SK-N-SH (cell line): ENCODE measurements around the gene RAPGEF6. TPM values are rescaled to one million over a fixed set of nuclear protein-coding genes. Genes with fewer than 3 reads are reported as not detected.

Experiments
- CTCF ChIA-PET: fragments of 300-600, 350-600 bp; formaldehyde crosslinking; extraction: SDS; loops from one replicate; lab custom pipeline; 2021; lab: Yijun Ruan, JAX
- POLR2A ChIA-PET: fragments of 350-600 bp; sonication (Branson Sonifier 250); formaldehyde crosslinking; extraction: SDS; loops from one replicate; lab custom pipeline; 2020; ENCODE audit warnings: antibody characterized with exemption, inconsistent platforms; lab: Yijun Ruan, JAX
- DNase-seq: peaks from one replicate; pipeline ENCODE4 v3.0.0; 2012
- H2AFZ ChIP-seq: fragments of 200-600 bp; sonication (generic); 2 replicates; pipeline ENCODE4 v1.8.1; 2016; ENCODE audit warnings: antibody characterized with exemption, mild to moderate bottlenecking, low read depth
- H3F3A ChIP-seq: fragments of 200-600 bp; sonication (generic); replicated peaks from 2 replicates; pipeline ENCODE3; 2016; ENCODE audit warnings: antibody characterized with exemption, mild to moderate bottlenecking; ENCODE audit not compliant: insufficient read depth
- H3K27ac ChIP-seq, 2 experiments: fragments of 200-500 bp in 1 of 2; fragments of 200-600 bp in 1 of 2; sonication (Bioruptor generic) in 1 of 2; sonication (generic), shearing (Covaris generic) in 1 of 2; 2 replicates each; pipeline versions ENCODE4 v1.5.1 to v1.6.1; 2014 to 2016; ENCODE audit warnings: low read depth in 2 of 2, inconsistent platforms in 1 of 2, low read length in 1 of 2, mild to moderate bottlenecking in 1 of 2, mixed read lengths in 1 of 2
- H3K27me3 ChIP-seq: fragments of 200-600 bp; sonication (generic), shearing (Covaris generic); 2 replicates; pipeline ENCODE4 v1.6.1; 2016; ENCODE audit warnings: mixed run types; ENCODE audit not compliant: insufficient read depth
- H3K36me3 ChIP-seq, 2 experiments: fragments of 200-500 bp in 1 of 2; fragments of 200-600 bp in 1 of 2; sonication (Bioruptor generic) in 1 of 2; sonication (generic) in 1 of 2; replicated peaks in 1 of 2; 2 replicates each; pipeline versions ENCODE3 to v1.5.1; 2014 to 2016; ENCODE audit warnings: low read length in 1 of 2, mild to moderate bottlenecking in 1 of 2; ENCODE audit not compliant: insufficient read depth in 2 of 2, control insufficient read depth in 1 of 2
- H3K4me1 ChIP-seq, 2 experiments: fragments of 200-500 bp in 1 of 2; fragments of 200-600 bp in 1 of 2; sonication (Bioruptor generic) in 1 of 2; sonication (generic), shearing (Covaris generic) in 1 of 2; 2 replicates each; pipeline versions ENCODE4 v1.5.1 to v1.6.1; 2014 to 2016; ENCODE audit warnings: low read depth in 1 of 2, low read length in 1 of 2, mixed run types in 1 of 2; ENCODE audit not compliant: insufficient read depth in 2 of 2, control insufficient read depth in 1 of 2
- H3K4me2 ChIP-seq: fragments of 200-600 bp; sonication (generic), shearing (Covaris generic); 2 replicates; pipeline ENCODE4 v1.6.1; 2017; ENCODE audit warnings: mixed run types
- H3K4me3 ChIP-seq, 2 experiments: fragments of 200-500 bp in 1 of 2; fragments of 200-600 bp in 1 of 2; sonication (Bioruptor generic) in 1 of 2; sonication (generic), shearing (Covaris generic) in 1 of 2; 2 replicates each; pipeline versions ENCODE4 v1.5.1 to v1.8.1; 2014 to 2016; ENCODE audit warnings: low read depth in 2 of 2, inconsistent platforms in 1 of 2, low read length in 1 of 2, mild to moderate bottlenecking in 1 of 2, mixed read lengths in 1 of 2, moderate library complexity in 1 of 2
- H3K79me2 ChIP-seq: fragments of 200-600 bp; sonication (generic); 2 replicates; pipeline ENCODE4 v1.8.1; 2017; ENCODE audit warnings: mild to moderate bottlenecking; ENCODE audit not compliant: insufficient read depth
- H3K9ac ChIP-seq: fragments of 200-600 bp; sonication (generic); 2 replicates; pipeline ENCODE4 v1.6.1; 2017; ENCODE audit warnings: mixed run types
- H3K9me2 ChIP-seq: fragments of 200-600 bp; sonication (generic); 2 replicates; pipeline ENCODE4 v1.6.1; 2017; ENCODE audit warnings: mixed run types
- H3K9me3 ChIP-seq: fragments of 200-600 bp; sonication (generic); 2 replicates; pipeline ENCODE4 v1.6.1; 2017; ENCODE audit warnings: mixed run types, mild to moderate bottlenecking, moderate library complexity
- H4K20me1 ChIP-seq: fragments of 200-600 bp; sonication (generic); 2 replicates; pipeline ENCODE4 v1.6.1; 2017; ENCODE audit warnings: mild to moderate bottlenecking, mixed run types; ENCODE audit not compliant: insufficient read depth
- CHD2 ChIP-seq: fragments of 150-350 bp; IDR thresholded peaks from 2 replicates; pipeline ENCODE4 v1.6.1; 2018; ENCODE audit warnings: low read length; ENCODE audit not compliant: partially characterized antibody
- ELF1 ChIP-seq: IDR thresholded peaks from 2 replicates; pipeline ENCODE4 v1.4.0; 2012
- EP300 ChIP-seq, 2 experiments: IDR thresholded peaks; 2 replicates each; pipeline versions ENCODE4 v1.4.0 to v1.6.1; 2012; ENCODE audit warnings: borderline replicate concordance in 1 of 2, low read depth in 1 of 2, low read length in 1 of 2
- EZH2phosphoT487 ChIP-seq: fragments of 200-600 bp; sonication (generic); IDR thresholded peaks from 2 replicates; pipeline ENCODE4 v1.6.1; 2017; ENCODE audit warnings: low read depth, mixed run types, mild to moderate bottlenecking, antibody characterized with exemption, moderate library complexity, borderline replicate concordance
- FOXJ3 ChIP-seq: sonication (generic); formaldehyde crosslinking; IDR thresholded peaks from 2 replicates; pipeline ENCODE4 v1.5.1; 2020; ENCODE audit warnings: mild to moderate bottlenecking, missing genetic modification reagents
- FOXM1 ChIP-seq: IDR thresholded peaks from 2 replicates; pipeline ENCODE4 v1.4.0; 2012; ENCODE audit warnings: low read depth, mild to moderate bottlenecking
- MAX ChIP-seq: IDR thresholded peaks from 2 replicates; pipeline ENCODE4 v1.4.0; 2012; ENCODE audit warnings: low read depth
- MEF2A ChIP-seq: IDR thresholded peaks from 2 replicates; pipeline ENCODE4 v1.4.0; 2012; ENCODE audit warnings: low read depth, borderline replicate concordance
- MXI1 ChIP-seq: IDR thresholded peaks from 2 replicates; pipeline ENCODE4 v1.6.1; 2012; ENCODE audit warnings: mild to moderate bottlenecking, low read depth, low read length, improper control_type of control experiment
- NFIC ChIP-seq: IDR thresholded peaks from 2 replicates; pipeline ENCODE4 v1.4.0; 2012; ENCODE audit warnings: borderline replicate concordance
- POLR2AphosphoS5 ChIP-seq: IDR thresholded peaks from 2 replicates; pipeline ENCODE4 v1.6.1; 2012; ENCODE audit warnings: low read depth, low read length
- RCOR1 ChIP-seq: fragments of 150-350 bp; IDR thresholded peaks from 2 replicates; pipeline ENCODE4 v1.6.1; 2017; ENCODE audit warnings: antibody characterized with exemption, low read length
- RFX5 ChIP-seq: IDR thresholded peaks from 2 replicates; pipeline ENCODE4 v1.6.1; 2012; ENCODE audit warnings: mild to moderate bottlenecking, improper control_type of control experiment, low read length
- RXRA ChIP-seq: IDR thresholded peaks from 2 replicates; pipeline ENCODE4 v1.4.0; 2012; ENCODE audit warnings: low read depth, mild to moderate bottlenecking, borderline replicate concordance
- SIN3A ChIP-seq: IDR thresholded peaks from 2 replicates; pipeline ENCODE4 v1.6.1; 2012; ENCODE audit warnings: low read depth, mild to moderate bottlenecking, low read length, moderate library complexity, borderline replicate concordance
- SMC3 ChIP-seq: IDR thresholded peaks from 2 replicates; pipeline ENCODE4 v1.6.1; 2012; ENCODE audit warnings: low read depth, low read length, improper control_type of control experiment
- TAF1 ChIP-seq: IDR thresholded peaks from 2 replicates; pipeline ENCODE4 v1.6.1; 2012; ENCODE audit warnings: low read depth, mild to moderate bottlenecking, low read length, moderate library complexity, borderline replicate concordance
- TCF12 ChIP-seq: IDR thresholded peaks from 2 replicates; pipeline ENCODE4 v1.4.0; 2012
- WGBS: methylation state at CpG from one replicate; pipeline ENCODE4 v1.1.6; 2017; ENCODE audit warnings: low lambda C conversion rate; 5-methylcytosine and 5-hydroxymethylcytosine counted together
- polyA plus RNA-seq, 3 experiments: library from polyadenylated mRNA; depleted of rRNA; stranded (reverse); fragments of >200 nt; gene quantifications; 2 replicates each; pipeline ENCODE4 v1.2.3, GENCODE V29; 2012
- TF ChIP-seq, protein P1 (sequence below): IDR thresholded peaks from 2 replicates; pipeline ENCODE4 v1.4.0; 2012; ENCODE audit warnings: low read depth, borderline replicate concordance

The RAPGEF6 gene
- polyA plus RNA-seq, 1 of the 3 experiments (the other 2 are of a cell fraction) = 2.9 TPM

DNA sequence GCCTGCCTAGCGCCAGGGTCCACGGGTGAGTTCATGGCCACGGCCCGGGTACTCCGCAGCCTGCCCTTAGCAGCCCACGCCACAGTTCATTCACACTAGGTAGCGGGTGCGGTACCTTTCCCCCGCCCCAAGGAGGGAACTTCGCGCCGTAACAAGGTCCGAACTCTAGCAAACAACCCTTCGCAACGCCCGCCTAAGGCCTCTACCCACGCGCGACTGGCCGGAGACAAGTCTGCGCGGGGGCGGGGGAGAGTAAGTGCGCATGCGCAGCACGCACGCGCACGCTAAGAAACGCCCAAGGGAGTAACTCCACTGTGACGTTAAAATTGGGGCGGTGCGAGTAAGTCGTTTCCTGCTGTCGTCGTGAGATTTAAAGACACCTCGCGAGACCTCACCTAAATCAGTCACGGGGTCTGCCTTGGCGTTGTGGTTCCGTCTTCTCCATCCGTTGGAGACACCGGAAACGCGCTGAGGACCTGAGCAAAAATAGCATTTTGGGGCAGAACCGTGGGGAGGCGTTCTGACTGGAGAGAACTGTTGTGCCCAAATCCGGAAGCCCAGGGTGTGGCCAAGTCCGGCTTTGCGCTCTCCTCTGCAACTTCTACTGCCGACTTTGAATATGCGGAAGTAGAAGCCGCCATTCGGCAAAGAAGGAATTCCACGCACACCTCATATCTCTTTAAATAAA is at the start of gene RAPGEF6 (continued):
- TF ChIP-seq, protein P1, sequence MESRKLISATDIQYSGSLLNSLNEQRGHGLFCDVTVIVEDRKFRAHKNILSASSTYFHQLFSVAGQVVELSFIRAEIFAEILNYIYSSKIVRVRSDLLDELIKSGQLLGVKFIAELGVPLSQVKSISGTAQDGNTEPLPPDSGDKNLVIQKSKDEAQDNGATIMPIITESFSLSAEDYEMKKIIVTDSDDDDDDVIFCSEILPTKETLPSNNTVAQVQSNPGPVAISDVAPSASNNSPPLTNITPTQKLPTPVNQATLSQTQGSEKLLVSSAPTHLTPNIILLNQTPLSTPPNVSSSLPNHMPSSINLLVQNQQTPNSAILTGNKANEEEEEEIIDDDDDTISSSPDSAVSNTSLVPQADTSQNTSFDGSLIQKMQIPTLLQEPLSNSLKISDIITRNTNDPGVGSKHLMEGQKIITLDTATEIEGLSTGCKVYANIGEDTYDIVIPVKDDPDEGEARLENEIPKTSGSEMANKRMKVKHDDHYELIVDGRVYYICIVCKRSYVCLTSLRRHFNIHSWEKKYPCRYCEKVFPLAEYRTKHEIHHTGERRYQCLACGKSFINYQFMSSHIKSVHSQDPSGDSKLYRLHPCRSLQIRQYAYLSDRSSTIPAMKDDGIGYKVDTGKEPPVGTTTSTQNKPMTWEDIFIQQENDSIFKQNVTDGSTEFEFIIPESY = peak; percentile 97
- TF ChIP-seq TAF1 (peak; percentile 66), MEF2A (peak; percentile 83; the same call in 1 of the 2 replicates), FOXJ3 (no peak), CHD2 (peak; percentile 99), ELF1 (peak; percentile 92), MAX (0 out of 2 replicates have a peak, but pooled peaks have one; percentile 65), FOXM1 (no peak), POLR2AphosphoS5 (peak; percentile 93), RFX5 (0 out of 2 replicates have a peak, but pooled peaks have one; percentile 32), EP300 (IDR thresholded peaks at IDR 0.05; ENCODE audit: borderline replicate concordance in 1 of 2, low read depth in 1 of 2, low read length in 1 of 2) (no peak)

DNA sequence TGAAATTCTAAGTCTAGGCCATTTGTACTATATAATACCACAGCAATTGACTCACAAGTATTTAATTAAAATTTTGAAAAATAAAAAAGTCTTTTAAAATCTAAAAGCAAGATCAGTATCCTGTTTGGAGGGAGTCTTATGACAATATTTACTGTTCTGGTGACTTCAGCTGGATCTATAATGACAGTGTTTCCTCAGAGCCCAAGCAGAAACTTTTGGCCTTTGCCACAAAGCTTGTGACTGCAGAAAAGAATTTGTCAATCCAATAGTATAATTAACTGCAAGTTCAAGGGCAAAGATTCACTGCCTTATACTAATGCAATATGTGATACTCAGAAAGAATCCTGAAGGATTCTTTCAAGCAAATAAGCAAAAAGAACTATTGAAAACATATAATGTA is 49.6 kb upstream of the RAPGEF6 start:
- Histone ChIP-seq H3K79me2 (peaks cover 6% of the 10 kb centered on the region; the same call in 1 of the 2 replicates), H3K9me2 (no peaks in the 10 kb centered on the region), H3K4me3 (no peak overlapping the region), H2AFZ (no peak overlapping the region), H3K36me3 (peaks cover 5 to 53% of the 10 kb centered on the region in 2 experiments), H3K4me1 (no peaks in the 10 kb centered on the region; a peak in 1 of 4 replicates), H3K27me3 (no peaks in the 10 kb centered on the region), H3F3A (no peaks in the 10 kb centered on the region), H3K9ac (no peak overlapping the region), H4K20me1 (no peaks in the 10 kb centered on the region), H3K4me2 (no peak overlapping the region), H3K27ac (no peak overlapping the region), H3K9me3 (no peaks in the 10 kb centered on the region)
- ChIA-PET POLR2A (no interaction called here), CTCF (interaction anchor here (0.8 to 1.3 kb wide), 2 partner anchors 12 to 95 kb away, joined by 4 read pairs; no protein-coding TSS in a partner anchor)
- TF ChIP-seq MXI1 = no peak
- DNase-seq = no peak

DNA sequence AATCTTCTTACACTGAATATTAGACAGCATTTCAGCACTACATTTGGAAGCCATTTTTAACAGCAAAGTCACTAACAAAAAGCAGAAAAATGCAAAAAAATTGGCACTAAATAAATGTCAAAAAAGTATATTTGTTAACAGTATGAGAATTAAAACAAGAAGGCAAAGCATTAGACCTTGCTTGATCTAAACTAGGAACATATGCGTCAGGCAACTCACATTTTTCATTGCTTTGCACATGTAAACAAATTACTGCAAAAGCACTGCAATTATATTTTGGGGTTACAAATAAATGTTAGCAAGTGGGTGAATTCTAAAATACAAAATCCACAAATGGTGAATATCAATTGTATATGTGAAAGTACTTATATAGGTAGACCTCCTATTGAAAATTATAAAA is 49.0 kb upstream of the RAPGEF6 start:
- Histone ChIP-seq H3K36me3 (peaks cover 5 to 51% of the 10 kb centered on the region in 2 experiments), H3K4me1 (no peaks in the 10 kb centered on the region; a peak in 1 of 4 replicates), H3K4me3 (no peak overlapping the region), H3K79me2 (peaks cover 5% of the 10 kb centered on the region; the same call in 1 of the 2 replicates), H3K9ac (no peak overlapping the region), H3F3A (no peaks in the 10 kb centered on the region), H3K4me2 (no peak overlapping the region), H4K20me1 (no peaks in the 10 kb centered on the region), H3K27me3 (no peaks in the 10 kb centered on the region), H3K27ac (no peak overlapping the region), H3K9me2 (no peaks in the 10 kb centered on the region), H2AFZ (no peak overlapping the region), H3K9me3 (no peaks in the 10 kb centered on the region)
- ChIA-PET POLR2A (no interaction called here), CTCF (no interaction called here)
- DNase-seq = no peak
- WGBS = 94% methylated on average over 1 of the region's 1 CpG
- TF ChIP-seq SIN3A = no peak
- no peak for TF ChIP-seq POLR2AphosphoS5
- TF ChIP-seq, protein P1 = no peak
- TF ChIP-seq FOXM1 = no peak
- no peak for TF ChIP-seq MEF2A
- TF ChIP-seq MAX = no peak
- no peak for TF ChIP-seq TCF12
- no peak for TF ChIP-seq NFIC
- TF ChIP-seq RCOR1 = no peak
- TF ChIP-seq EZH2phosphoT487 = no peak
- no peak for TF ChIP-seq SMC3
- TF ChIP-seq RXRA = no peak
